Cardiac fibroblast (primary cell): ENCODE results near the gene CFAP97D2.
"Not testable (repeated sequence)": the region's sequence is repeated elsewhere in the genome, so short reads cannot be mapped to it uniquely, and the experiment has no call there.

ENCODE experiments used
- DNase-seq, 2 donors: peaks; one replicate each; pipeline versions ENCODE4 v3.0.0 to v3.0.0-alpha.2; 2010; ENCODE audit warnings: low read depth in 2 of 2
- H3K4me3 ChIP-seq, 2 donors: replicated peaks in 1 of 2; 1 replicate in 1 of 2; 2 replicates in 1 of 2; pipeline ENCODE4 v1.5.1; 2011; ENCODE audit warnings: low read depth in 2 of 2, low read length in 2 of 2, mild to moderate bottlenecking in 2 of 2, moderate library complexity in 1 of 2
- TF ChIP-seq, protein P1 (sequence below): IDR thresholded peaks from one replicate; pipeline ENCODE4 v1.5.1; 2011; ENCODE audit warnings: low read depth, mild to moderate bottlenecking, low read length, inconsistent platforms

CFAP97D2 gene

DNA sequence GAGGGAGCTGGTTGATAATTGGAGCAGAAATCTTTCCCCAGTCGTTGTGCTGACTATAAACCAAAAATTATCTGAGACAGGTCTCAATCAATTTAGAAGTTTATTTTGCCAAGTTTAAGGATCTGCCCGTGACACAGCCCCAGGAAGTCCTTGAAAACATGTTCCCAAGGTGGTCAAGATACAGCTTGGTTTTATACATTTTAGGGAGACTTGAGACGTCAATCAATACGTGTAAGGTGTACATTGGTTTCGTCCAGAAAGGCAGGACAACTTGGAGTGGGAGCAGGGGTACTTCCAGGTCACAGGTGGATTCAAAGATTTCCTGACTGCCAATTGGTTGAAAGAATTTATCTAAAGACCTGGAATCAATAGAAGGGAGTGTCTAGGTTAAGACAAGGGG is 17.6 kb downstream of the CFAP97D2 start:
- TF ChIP-seq, protein P1, sequence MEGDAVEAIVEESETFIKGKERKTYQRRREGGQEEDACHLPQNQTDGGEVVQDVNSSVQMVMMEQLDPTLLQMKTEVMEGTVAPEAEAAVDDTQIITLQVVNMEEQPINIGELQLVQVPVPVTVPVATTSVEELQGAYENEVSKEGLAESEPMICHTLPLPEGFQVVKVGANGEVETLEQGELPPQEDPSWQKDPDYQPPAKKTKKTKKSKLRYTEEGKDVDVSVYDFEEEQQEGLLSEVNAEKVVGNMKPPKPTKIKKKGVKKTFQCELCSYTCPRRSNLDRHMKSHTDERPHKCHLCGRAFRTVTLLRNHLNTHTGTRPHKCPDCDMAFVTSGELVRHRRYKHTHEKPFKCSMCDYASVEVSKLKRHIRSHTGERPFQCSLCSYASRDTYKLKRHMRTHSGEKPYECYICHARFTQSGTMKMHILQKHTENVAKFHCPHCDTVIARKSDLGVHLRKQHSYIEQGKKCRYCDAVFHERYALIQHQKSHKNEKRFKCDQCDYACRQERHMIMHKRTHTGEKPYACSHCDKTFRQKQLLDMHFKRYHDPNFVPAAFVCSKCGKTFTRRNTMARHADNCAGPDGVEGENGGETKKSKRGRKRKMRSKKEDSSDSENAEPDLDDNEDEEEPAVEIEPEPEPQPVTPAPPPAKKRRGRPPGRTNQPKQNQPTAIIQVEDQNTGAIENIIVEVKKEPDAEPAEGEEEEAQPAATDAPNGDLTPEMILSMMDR: no peak
- no peak overlapping the region for H3K4me3 ChIP-seq
- DNase-seq: no peak

DNA sequence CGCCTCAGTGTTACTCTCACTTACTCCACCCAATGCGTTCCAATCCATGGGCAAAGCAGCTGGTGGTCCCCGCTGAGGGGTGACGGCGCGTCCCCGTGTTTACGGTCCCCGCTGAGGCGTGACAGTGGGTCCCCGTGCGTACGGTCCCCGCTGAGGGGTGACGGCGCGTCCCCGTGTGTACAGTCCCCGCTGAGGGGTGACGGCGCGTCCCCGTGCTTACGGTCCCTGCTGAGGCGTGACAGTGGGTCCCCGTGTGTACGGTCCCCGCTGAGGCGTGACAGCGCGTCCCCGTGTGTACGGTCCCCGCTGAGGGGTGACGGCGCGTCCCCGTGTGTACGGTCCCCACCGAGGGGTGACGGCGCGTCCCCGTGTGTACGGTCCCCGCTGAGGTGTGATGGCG is 19.5 kb downstream of the CFAP97D2 start:
- H3K4me3 ChIP-seq: no peak overlapping the region
- DNase-seq: no peak
- TF ChIP-seq, protein P1: no peak

DNA sequence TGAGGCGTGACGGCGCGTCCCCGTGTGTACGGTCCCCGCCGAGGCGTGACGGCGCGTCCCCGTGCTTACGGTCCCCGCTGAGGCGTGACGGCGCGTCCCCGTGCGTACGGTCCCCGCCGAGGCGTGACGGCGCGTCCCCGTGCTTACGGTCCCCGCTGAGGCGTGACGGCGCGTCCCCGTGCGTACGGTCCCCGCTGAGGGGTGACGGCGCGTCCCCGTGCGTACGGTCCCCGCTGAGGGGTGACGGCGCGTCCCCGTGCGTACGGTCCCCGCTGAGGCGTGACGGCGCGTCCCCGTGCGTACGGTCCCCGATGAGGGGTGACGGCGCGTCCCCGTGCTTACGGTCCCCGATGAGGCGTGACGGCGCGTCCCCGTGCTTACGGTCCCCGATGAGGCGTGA is 20.5 kb downstream of the CFAP97D2 start:
- H3K4me3 ChIP-seq, DNase-seq: not testable (repeated sequence)

DNA sequence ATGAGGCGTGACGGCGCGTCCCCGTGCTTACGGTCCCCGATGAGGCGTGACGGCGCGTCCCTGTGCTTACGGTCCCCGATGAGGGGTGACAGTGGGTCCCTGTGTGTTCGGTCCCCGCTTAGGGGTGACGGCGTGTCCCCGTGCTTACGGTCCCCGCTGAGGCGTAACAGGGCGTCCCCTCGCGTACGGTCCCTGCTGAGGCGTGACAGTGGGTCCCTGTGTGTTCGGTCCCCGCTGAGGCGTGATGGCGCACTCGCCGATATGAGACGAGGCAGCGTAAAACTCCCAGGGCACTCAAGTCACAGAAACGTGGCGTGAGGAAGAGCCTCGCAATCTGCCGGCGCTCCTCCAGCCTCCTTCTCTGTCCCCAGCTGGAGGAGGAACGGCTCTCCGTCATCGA is 20.9 kb downstream of the CFAP97D2 start:
- DNase-seq: no peak
- peak overlapping the region in 1 of 2 donors; percentile 26 for H3K4me3 ChIP-seq
- TF ChIP-seq, protein P1: no peak

DNA sequence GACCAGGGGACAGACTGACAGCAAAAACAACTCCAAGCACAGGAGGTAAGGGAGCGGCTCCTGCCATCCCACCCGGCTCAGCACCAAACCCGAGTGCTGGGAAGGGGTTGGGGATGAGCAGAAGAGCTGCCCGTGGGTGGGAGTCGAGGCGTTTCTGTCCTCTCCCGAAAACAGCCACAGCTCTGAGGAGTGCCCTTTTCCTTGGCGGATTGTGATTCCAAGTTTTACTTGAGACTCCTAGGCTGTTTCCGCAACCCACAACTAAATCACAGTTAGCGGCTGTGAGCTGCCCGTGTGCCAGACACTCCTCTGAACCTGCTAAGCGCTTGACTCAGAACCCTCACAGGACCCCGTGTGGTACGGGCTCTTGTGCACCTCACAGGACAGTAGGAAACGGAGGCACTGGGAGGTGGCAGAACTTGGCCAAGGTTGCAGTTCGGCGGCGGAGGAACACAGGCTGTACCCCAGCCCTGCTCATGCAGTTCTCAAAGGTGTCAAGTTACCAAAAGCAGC is 21.4 kb downstream of the CFAP97D2 start:
- TF ChIP-seq, protein P1: no peak
- no peak for DNase-seq
- no peak overlapping the region for H3K4me3 ChIP-seq

DNA sequence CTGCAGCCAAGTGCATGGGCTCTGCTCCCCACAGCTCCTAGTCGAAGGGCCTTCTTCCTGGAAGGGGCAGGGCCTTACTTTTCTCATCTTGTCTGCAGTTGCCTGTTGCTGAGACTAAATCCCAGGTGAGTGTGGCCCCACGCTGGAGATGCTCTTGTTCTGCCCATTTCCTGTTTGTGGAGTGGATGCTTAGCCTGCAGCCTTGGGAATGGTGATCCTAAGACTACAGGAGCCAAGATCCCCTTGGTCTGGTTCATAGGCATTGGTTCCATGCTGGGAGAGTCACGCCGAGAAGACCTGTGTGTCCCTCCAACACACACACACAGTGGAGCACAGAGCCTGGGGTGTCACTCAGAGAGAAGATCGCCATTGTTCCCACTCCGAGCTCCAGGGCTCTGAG is 23.5 kb downstream of the CFAP97D2 start:
- no peak overlapping the region for H3K4me3 ChIP-seq
- TF ChIP-seq, protein P1: no peak

DNA sequence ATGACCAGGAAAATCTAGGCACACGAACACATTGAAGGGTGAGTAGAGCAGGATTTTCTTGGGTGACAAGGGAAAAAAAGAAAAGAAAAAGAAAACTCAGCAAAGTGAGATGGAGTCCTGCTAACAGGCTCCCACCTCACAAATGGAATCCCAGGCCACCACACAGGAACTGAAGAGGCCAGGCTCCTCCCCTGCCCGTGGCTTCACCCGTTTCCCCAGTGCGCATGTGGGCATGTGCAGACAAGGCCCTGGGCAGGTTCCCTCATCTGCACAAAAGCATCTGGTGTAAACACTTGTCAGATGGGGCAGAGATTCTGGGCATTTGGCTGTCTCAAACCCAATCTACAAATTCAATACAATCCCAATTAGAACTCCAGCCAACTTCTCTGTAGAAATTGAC is 24.5 kb downstream of the CFAP97D2 start:
- H3K4me3 ChIP-seq: no peak overlapping the region
- DNase-seq: no peak
- TF ChIP-seq, protein P1: no peak

More for the DNA sequence above, 23.5 kb downstream of the CFAP97D2 start:
- DNase-seq: no peak
